Measurements from ENCODE around the gene NAA40. TPM values are rescaled to one million over a fixed set of nuclear protein-coding genes. Genes with fewer than 3 reads are reported as not detected.

NAA40 gene
- total and polyA plus RNA-seq, 2 experiments from 2014 or later: 10.1 to 24.6 TPM

GRCh38 chr11:63901660-63902059 is 37.1 kb upstream of the NAA40 start:
- Histone ChIP-seq H4K20me1 (replicated peaks; ENCODE audit: insufficient read depth) (no peaks in the 10 kb centered on the region; the same call in 1 of the 2 replicates), H2AFZ (no peak overlapping the region), H3K79me2 (replicated peaks; ENCODE audit: insufficient read depth) (no peaks in the 10 kb centered on the region), H3K27ac (ENCODE audit: low read depth) (no peak overlapping the region), H3K4me1 (ENCODE audit: insufficient read depth) (peaks cover 9% of the 10 kb centered on the region), H3K36me3 (ENCODE audit: insufficient read depth) (peaks cover 17% of the 10 kb centered on the region), H3F3A (replicated peaks; ENCODE audit: low read depth) (peaks cover 23% of the 10 kb centered on the region; the same call in 1 of the 2 replicates), H3K9me2 (ENCODE audit: insufficient read depth) (no peaks in the 10 kb centered on the region), H3K4me2 (no peak overlapping the region), H3K4me3 (no peak overlapping the region), H3K27me3 (ENCODE audit: insufficient read depth) (no peaks in the 10 kb centered on the region)
- Mint-ChIP-seq H3K4me3 (no peak overlapping the region), H3K27ac (no peak overlapping the region), H3K36me3 (ENCODE audit: low read depth) (peaks cover 79% of the 10 kb centered on the region), H3K27me3 (ENCODE audit: insufficient read depth, low read depth, poor library complexity) (peaks cover 11% of the 10 kb centered on the region), H3K4me1 (peaks cover 20% of the 10 kb centered on the region), H3K9me3 (no peaks in the 10 kb centered on the region)
- DNase-seq (ENCODE audit: low spot score): peak; percentile 64
- TF ChIP-seq EZH2phosphoT487 (IDR thresholded peaks at IDR 0.05; ENCODE audit: unreplicated experiment): no peak
- no peak for TF ChIP-seq REST (IDR thresholded peaks at IDR 0.05; ENCODE audit: unreplicated experiment)
- no peak for TF ChIP-seq STAT1 (IDR thresholded peaks at IDR 0.05; ENCODE audit: unreplicated experiment)
- peak; percentile 48 to 61 for TF ChIP-seq CTCF (conservative IDR thresholded peaks at IDR 0.05; ENCODE audit: low read depth in 2 of 2)
- TF ChIP-seq JUNB (IDR thresholded peaks at IDR 0.05; ENCODE audit: unreplicated experiment): no peak
- ATAC-seq: peak; percentile 43

GRCh38 chr11:63903884-63904283 is 34.9 kb upstream of the NAA40 start:
- no peaks in the 10 kb centered on the region; the same call in 1 of the 2 replicates for H4K20me1 ChIP-seq (replicated peaks; ENCODE audit: insufficient read depth)
- H3K27me3 Mint-ChIP-seq (ENCODE audit: insufficient read depth, low read depth, poor library complexity): peaks cover 15% of the 10 kb centered on the region
- peak overlapping the region; percentile 32; the same call in 1 of the 2 replicates for H3K27ac Mint-ChIP-seq
- H3K36me3 ChIP-seq (ENCODE audit: insufficient read depth): peaks cover 8% of the 10 kb centered on the region; the same call in 1 of the 2 replicates
- H3K4me3 ChIP-seq: no peak overlapping the region
- no peaks in the 10 kb centered on the region for H3K79me2 ChIP-seq (replicated peaks; ENCODE audit: insufficient read depth)
- H3K9me3 Mint-ChIP-seq: no peaks in the 10 kb centered on the region
- H3K27ac ChIP-seq (ENCODE audit: low read depth): no peak overlapping the region
- H2AFZ ChIP-seq: no peak overlapping the region
- ATAC-seq (no peak), DNase-seq (ENCODE audit: low spot score) (no peak)
- H3K4me3 Mint-ChIP-seq: no peak overlapping the region
- peaks cover 28% of the 10 kb centered on the region; the same call in 1 of the 2 replicates for H3F3A ChIP-seq (replicated peaks; ENCODE audit: low read depth)
- peaks cover 31% of the 10 kb centered on the region for H3K4me1 ChIP-seq (ENCODE audit: insufficient read depth)
- H3K27me3 ChIP-seq (ENCODE audit: insufficient read depth): no peaks in the 10 kb centered on the region
- H3K9me2 ChIP-seq (ENCODE audit: insufficient read depth): no peaks in the 10 kb centered on the region
- TF ChIP-seq ETS1 (IDR thresholded peaks at IDR 0.05) (no peak), EZH2phosphoT487 (IDR thresholded peaks at IDR 0.05; ENCODE audit: unreplicated experiment) (no peak), JUNB (IDR thresholded peaks at IDR 0.05; ENCODE audit: unreplicated experiment) (no peak), ZNF331 (CRISPR knock-in tag; IDR thresholded peaks at IDR 0.05; ENCODE audit: low read depth) (no peak), ZNF114 (CRISPR knock-in tag; IDR thresholded peaks at IDR 0.05) (no peak), CTCF (conservative IDR thresholded peaks at IDR 0.05; ENCODE audit: low read depth in 2 of 2) (no peak), CREB1 (CRISPR knock-in tag; IDR thresholded peaks at IDR 0.05; ENCODE audit: low read depth) (no peak), NANOG (IDR thresholded peaks at IDR 0.05; ENCODE audit: borderline replicate concordance) (no peak), EZH2 (IDR thresholded peaks at IDR 0.05; ENCODE audit: low read depth, unreplicated experiment) (no peak), REST (IDR thresholded peaks at IDR 0.05; ENCODE audit: unreplicated experiment) (no peak), STAT1 (IDR thresholded peaks at IDR 0.05; ENCODE audit: unreplicated experiment) (no peak)
- peaks cover 64% of the 10 kb centered on the region for H3K36me3 Mint-ChIP-seq (ENCODE audit: low read depth)
- no peak overlapping the region for H3K4me2 ChIP-seq
- H3K4me1 Mint-ChIP-seq: peaks cover 40% of the 10 kb centered on the region

All from GM23338 (cell line).